ENCODE measurements around the gene PTK6. TPM values are rescaled to one million over a fixed set of nuclear protein-coding genes. Genes with fewer than 3 reads are reported as not detected.

PTK6 gene
- total and polyA plus RNA-seq, 2 of the 13 experiments (the other 11 are each of a cell fraction or from before 2014, with no cell fraction given) = 0.08 TPM; not detected in 1

DNA sequence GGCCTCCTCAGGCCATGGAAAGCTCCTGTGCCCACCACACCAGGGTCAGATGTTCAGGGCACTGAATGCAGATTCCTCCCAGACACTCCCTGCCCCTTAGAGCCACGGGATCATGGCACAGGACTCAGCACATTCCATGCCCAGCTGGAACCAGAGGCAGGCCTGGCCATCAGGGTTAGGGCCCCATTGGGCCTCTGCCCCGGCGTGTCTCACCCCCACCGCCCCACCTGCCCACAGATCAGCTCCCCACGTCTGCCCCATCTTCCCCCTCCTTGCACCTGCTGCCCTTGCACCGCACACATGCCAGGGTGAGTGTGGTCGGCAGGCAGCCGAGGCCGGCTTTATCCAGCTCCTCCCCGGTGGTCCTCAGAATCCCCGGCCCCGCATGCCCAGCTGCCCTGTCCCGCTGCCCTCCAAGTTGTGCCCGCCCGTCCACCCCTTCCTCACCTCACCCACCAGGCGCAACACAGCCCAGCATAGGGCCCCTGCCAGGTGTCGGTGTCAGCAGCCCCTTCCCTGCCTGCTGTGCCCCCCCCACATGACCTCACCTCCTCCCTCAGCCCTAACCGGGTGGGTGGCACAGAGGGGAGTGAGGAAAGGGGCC lies 12.6 kb upstream of the PTK6 start:
- intact Hi-C loops (cut with micrococcal nuclease; ENCODE audit: unreplicated experiment) = no loop called here
- in situ Hi-C loops (cut with HindIII; ENCODE audit: extremely low pct_ligation_motif_present, low pct_unique_long_range_greater_than_20kb) = no loop called here
- ATAC-seq = no peak
- no peak for DNase-seq (ENCODE audit: low spot score)
- no TSS peak for BruUV-seq (replicated peaks)
- Histone ChIP-seq H3K79me2 (ENCODE audit: insufficient read depth, low read length) (no peaks in the 10 kb centered on the region), H3K4me1 (ENCODE audit: insufficient read depth, low read length) (peaks cover 20% of the 10 kb centered on the region), H3K27me3 (ENCODE audit: control insufficient read depth in 1 of 2, insufficient read depth in 2 of 2, low read length in 2 of 2) (peaks cover 30 to 56% of the 10 kb centered on the region in 2 experiments), H3K4me3 (replicated peaks in 1 of 3; ENCODE audit: insufficient read depth in 1 of 3, low read depth in 2 of 3, low read length in 3 of 3) (no peak overlapping the region), H3K9ac (ENCODE audit: insufficient read depth, low read depth, low read length) (no peak overlapping the region), H4K20me1 (ENCODE audit: insufficient read depth, low read length) (no peaks in the 10 kb centered on the region; the same call in 1 of the 2 replicates), H3K27ac (ENCODE audit: extremely low read length, insufficient read depth, low read length) (no peak overlapping the region), H3K9me3 (ENCODE audit: low read length) (no peaks in the 10 kb centered on the region), H2AFZ (ENCODE audit: low read length) (no peak overlapping the region), H3K36me3 (replicated peaks in 1 of 2; ENCODE audit: control insufficient read depth in 1 of 2, insufficient read depth in 2 of 2, low read length in 2 of 2) (no peaks in the 10 kb centered on the region), H3K4me2 (ENCODE audit: low read depth, low read length) (no peak overlapping the region)
- POLR2A ChIA-PET = no interaction called here
- WGBS (ENCODE audit: low lambda C conversion rate) = 64% methylated on average over 17 of the region's 18 CpGs
- FAIRE-seq = no peak
- CTCF ChIA-PET (ENCODE audit: low intra/inter-chr PET ratio, low total read pairs) = no interaction called here
- TF ChIP-seq, protein P1, sequence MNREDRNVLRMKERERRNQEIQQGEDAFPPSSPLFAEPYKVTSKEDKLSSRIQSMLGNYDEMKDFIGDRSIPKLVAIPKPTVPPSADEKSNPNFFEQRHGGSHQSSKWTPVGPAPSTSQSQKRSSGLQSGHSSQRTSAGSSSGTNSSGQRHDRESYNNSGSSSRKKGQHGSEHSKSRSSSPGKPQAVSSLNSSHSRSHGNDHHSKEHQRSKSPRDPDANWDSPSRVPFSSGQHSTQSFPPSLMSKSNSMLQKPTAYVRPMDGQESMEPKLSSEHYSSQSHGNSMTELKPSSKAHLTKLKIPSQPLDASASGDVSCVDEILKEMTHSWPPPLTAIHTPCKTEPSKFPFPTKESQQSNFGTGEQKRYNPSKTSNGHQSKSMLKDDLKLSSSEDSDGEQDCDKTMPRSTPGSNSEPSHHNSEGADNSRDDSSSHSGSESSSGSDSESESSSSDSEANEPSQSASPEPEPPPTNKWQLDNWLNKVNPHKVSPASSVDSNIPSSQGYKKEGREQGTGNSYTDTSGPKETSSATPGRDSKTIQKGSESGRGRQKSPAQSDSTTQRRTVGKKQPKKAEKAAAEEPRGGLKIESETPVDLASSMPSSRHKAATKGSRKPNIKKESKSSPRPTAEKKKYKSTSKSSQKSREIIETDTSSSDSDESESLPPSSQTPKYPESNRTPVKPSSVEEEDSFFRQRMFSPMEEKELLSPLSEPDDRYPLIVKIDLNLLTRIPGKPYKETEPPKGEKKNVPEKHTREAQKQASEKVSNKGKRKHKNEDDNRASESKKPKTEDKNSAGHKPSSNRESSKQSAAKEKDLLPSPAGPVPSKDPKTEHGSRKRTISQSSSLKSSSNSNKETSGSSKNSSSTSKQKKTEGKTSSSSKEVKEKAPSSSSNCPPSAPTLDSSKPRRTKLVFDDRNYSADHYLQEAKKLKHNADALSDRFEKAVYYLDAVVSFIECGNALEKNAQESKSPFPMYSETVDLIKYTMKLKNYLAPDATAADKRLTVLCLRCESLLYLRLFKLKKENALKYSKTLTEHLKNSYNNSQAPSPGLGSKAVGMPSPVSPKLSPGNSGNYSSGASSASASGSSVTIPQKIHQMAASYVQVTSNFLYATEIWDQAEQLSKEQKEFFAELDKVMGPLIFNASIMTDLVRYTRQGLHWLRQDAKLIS (CRISPR knock-in tag; IDR thresholded peaks at IDR 0.05) = no peak
- TF ChIP-seq, protein P2, sequence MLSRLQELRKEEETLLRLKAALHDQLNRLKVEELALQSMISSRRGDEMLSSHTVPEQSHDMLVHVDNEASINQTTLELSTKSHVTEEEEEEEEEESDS (CRISPR knock-in tag; IDR thresholded peaks at IDR 0.05; ENCODE audit: borderline replicate concordance) = no peak
- TF ChIP-seq AGO1 (IDR thresholded peaks at IDR 0.05; ENCODE audit: low read depth, low read length, poor library complexity, severe bottlenecking) = no peak
- TF ChIP-seq, protein P3, sequence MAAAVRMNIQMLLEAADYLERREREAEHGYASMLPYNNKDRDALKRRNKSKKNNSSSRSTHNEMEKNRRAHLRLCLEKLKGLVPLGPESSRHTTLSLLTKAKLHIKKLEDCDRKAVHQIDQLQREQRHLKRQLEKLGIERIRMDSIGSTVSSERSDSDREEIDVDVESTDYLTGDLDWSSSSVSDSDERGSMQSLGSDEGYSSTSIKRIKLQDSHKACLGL (CRISPR knock-in tag; IDR thresholded peaks at IDR 0.05) = no peak
- no peak for TF ChIP-seq FOSL1 (CRISPR knock-in tag; IDR thresholded peaks at IDR 0.05; ENCODE audit: borderline replicate concordance)
- TF ChIP-seq NCOA2 (CRISPR knock-in tag; IDR thresholded peaks at IDR 0.05) = no peak
- TF ChIP-seq, protein P4, sequence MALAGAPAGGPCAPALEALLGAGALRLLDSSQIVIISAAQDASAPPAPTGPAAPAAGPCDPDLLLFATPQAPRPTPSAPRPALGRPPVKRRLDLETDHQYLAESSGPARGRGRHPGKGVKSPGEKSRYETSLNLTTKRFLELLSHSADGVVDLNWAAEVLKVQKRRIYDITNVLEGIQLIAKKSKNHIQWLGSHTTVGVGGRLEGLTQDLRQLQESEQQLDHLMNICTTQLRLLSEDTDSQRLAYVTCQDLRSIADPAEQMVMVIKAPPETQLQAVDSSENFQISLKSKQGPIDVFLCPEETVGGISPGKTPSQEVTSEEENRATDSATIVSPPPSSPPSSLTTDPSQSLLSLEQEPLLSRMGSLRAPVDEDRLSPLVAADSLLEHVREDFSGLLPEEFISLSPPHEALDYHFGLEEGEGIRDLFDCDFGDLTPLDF (CRISPR knock-in tag; IDR thresholded peaks at IDR 0.05) = no peak
- no peak for TF ChIP-seq AHR (CRISPR knock-in tag; IDR thresholded peaks at IDR 0.05)
- TF ChIP-seq, protein P5, sequence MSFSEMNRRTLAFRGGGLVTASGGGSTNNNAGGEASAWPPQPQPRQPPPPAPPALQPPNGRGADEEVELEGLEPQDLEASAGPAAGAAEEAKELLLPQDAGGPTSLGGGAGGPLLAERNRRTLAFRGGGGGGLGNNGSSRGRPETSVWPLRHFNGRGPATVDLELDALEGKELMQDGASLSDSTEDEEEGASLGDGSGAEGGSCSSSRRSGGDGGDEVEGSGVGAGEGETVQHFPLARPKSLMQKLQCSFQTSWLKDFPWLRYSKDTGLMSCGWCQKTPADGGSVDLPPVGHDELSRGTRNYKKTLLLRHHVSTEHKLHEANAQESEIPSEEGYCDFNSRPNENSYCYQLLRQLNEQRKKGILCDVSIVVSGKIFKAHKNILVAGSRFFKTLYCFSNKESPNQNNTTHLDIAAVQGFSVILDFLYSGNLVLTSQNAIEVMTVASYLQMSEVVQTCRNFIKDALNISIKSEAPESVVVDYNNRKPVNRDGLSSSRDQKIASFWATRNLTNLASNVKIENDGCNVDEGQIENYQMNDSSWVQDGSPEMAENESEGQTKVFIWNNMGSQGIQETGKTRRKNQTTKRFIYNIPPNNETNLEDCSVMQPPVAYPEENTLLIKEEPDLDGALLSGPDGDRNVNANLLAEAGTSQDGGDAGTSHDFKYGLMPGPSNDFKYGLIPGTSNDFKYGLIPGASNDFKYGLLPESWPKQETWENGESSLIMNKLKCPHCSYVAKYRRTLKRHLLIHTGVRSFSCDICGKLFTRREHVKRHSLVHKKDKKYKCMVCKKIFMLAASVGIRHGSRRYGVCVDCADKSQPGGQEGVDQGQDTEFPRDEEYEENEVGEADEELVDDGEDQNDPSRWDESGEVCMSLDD (CRISPR knock-in tag; IDR thresholded peaks at IDR 0.05; ENCODE audit: borderline replicate concordance) = no peak
- no peak for TF ChIP-seq HNRNPUL1 (IDR thresholded peaks at IDR 0.05; ENCODE audit: low read depth, low read length)

Measured in HepG2 (cell line).